Measurements from ENCODE around the gene DNASE1L1. TPM values are rescaled to one million over a fixed set of nuclear protein-coding genes. Genes with fewer than 3 reads are reported as not detected.

The DNASE1L1 gene
- total RNA-seq (2016; rRNA removed; fragmentation: Illumina TruSeq; extraction: Trizol) (4.6 and 4.7 TPM in 2 replicates), polyA plus RNA-seq (2011; rRNA removed) (12.3 and 16.5 TPM in 2 replicates), polyA minus RNA-seq (2011; rRNA and poly(A)+ RNA removed; ENCODE audit: low replicate concordance) (24.1 and 42.4 TPM in 2 replicates), Bru-seq, nascent RNA (percentile 42 among the genes with signal in this experiment), BruChase-seq, experiment 1, labeled RNA remaining after a 6-hour chase (percentile 42 among the genes with signal in this experiment), BruChase-seq, experiment 2, labeled RNA remaining after a 2-hour chase (percentile 41 among the genes with signal in this experiment)
- total RNA-seq (2016; cell fraction: cytosol; rRNA removed; fragmentation: Illumina TruSeq; extraction: Trizol; ENCODE audit: low read depth): 3.2 and 3.4 TPM in 2 replicates
- 3.9 and 5.0 TPM in 2 replicates for total RNA-seq (2016; cell fraction: insoluble cytoplasmic fraction; rRNA removed; fragmentation: Illumina TruSeq; extraction: Trizol)
- total RNA-seq (2016; cell fraction: membrane; rRNA removed; fragmentation: Illumina TruSeq; extraction: Trizol): 8.0 and 8.2 TPM in 2 replicates
- 5.1 and 5.8 TPM in 2 replicates for total RNA-seq (2016; cell fraction: nucleus; rRNA removed; fragmentation: Illumina TruSeq; extraction: Trizol)
- polyA plus RNA-seq (2011; cell fraction: cytosol; rRNA removed): 13.3 and 15.2 TPM in 2 replicates
- polyA plus RNA-seq (2011; cell fraction: nucleus; rRNA removed): 17.5 and 18.0 TPM in 2 replicates
- polyA plus RNA-seq (2012): 8.0 and 11.7 TPM in 2 replicates
- polyA plus RNA-seq (2016; cell fraction: cytosol; fragmentation: Illumina TruSeq; extraction: Trizol; ENCODE audit: low read depth): 4.0 and 4.8 TPM in 2 replicates
- polyA plus RNA-seq (2016; cell fraction: insoluble cytoplasmic fraction; fragmentation: Illumina TruSeq; extraction: Trizol; ENCODE audit: low read depth): 4.8 and 4.9 TPM in 2 replicates
- polyA plus RNA-seq (2016; cell fraction: membrane; fragmentation: Illumina TruSeq; extraction: Trizol; ENCODE audit: low read depth): 9.1 and 9.5 TPM in 2 replicates
- 5.5 and 8.8 TPM in 2 replicates for polyA plus RNA-seq (2016; cell fraction: nucleus; fragmentation: Illumina TruSeq; extraction: Trizol; ENCODE audit: insufficient read depth, low read depth)
- 5.9 and 6.7 TPM in 2 replicates for polyA minus RNA-seq (2011; cell fraction: cytosol; rRNA and poly(A)+ RNA removed)
- 4.2 and 5.0 TPM in 2 replicates for polyA minus RNA-seq (2011; cell fraction: nucleus; rRNA and poly(A)+ RNA removed)
- long read RNA-seq, experiment 1, transcript DNASE1L1-205 (10 exons, 3,008 nt): major isoform, 5 of 14 reads
- long read RNA-seq, experiment 1, transcript DNASE1L1-203 (8 exons, 2,110 nt): major isoform, 5 of 14 reads
- long read RNA-seq, experiment 1, partial matches to known transcripts: 1 of 14 reads
- long read RNA-seq, experiment 1, other reads (novel, unspliced or antisense): 3 of 14 reads
- long read RNA-seq, experiment 2, transcript DNASE1L1-203 (8 exons, 2,110 nt): major isoform, 6 of 22 reads
- long read RNA-seq, experiment 2, partial matches to known transcripts: 2 of 22 reads
- long read RNA-seq, experiment 2, other reads (novel, unspliced or antisense): 9 of 22 reads

- peak within 1 kb of the TSS; percentile 43 to 74 (median 53) for H3K4me3 ChIP-seq (replicated peaks in 1 of 3; ENCODE audit: insufficient read depth in 1 of 3, low read depth in 2 of 3, low read length in 3 of 3)
- BruUV-seq (replicated peaks): no TSS peak
- ATAC-seq (peak; percentile 91), FAIRE-seq (peak; percentile 85), DNase-seq (ENCODE audit: low spot score) (peak; percentile 83)
- ChIA-PET POLR2A (interaction anchor here (1.0 to 4.9 kb wide), 6 partner anchors 10 to 133 kb away, joined by 3 to 75 read pairs (median 5); partner anchors contain the start of genes ATP6AP1, RPL10 and SLC10A3), CTCF (ENCODE audit: low intra/inter-chr PET ratio, low total read pairs) (no interaction called here)
- peak within 1 kb of the TSS; percentile 52 for H3K27ac ChIP-seq (ENCODE audit: extremely low read length, insufficient read depth, low read length)
- H3K36me3 ChIP-seq (replicated peaks in 1 of 2; ENCODE audit: control insufficient read depth in 1 of 2, insufficient read depth in 2 of 2, low read length in 2 of 2): 0 out of 5 replicates have a peak, but pooled peaks cover 0 to 4% of the 10 kb centered on the region in 2 experiments
- H3K9me3 ChIP-seq (ENCODE audit: low read length): no peaks in the 10 kb centered on the region
- no peaks in the 10 kb centered on the region for H3K79me2 ChIP-seq (ENCODE audit: insufficient read depth, low read length)
- no peaks in the 10 kb centered on the region for H4K20me1 ChIP-seq (ENCODE audit: insufficient read depth, low read length)
- WGBS (ENCODE audit: low lambda C conversion rate): 36% methylated on average over 3 of the region's 26 CpGs
- peak within 1 kb of the TSS; percentile 75 for H3K9ac ChIP-seq (ENCODE audit: insufficient read depth, low read depth, low read length)
- peaks cover 25% of the 10 kb centered on the region for H3K4me1 ChIP-seq (ENCODE audit: insufficient read depth, low read length)
- intact Hi-C loops (cut with micrococcal nuclease; ENCODE audit: unreplicated experiment) (no loop called here), in situ Hi-C loops (cut with HindIII; ENCODE audit: extremely low pct_ligation_motif_present, low pct_unique_long_range_greater_than_20kb) (loop anchor here (25.0 kb wide), 1 partner anchor 128 kb away; the partner anchor contains the start of genes G6PD and IKBKG)
- no peaks in the 10 kb centered on the region for H3K27me3 ChIP-seq (ENCODE audit: control insufficient read depth in 1 of 2, insufficient read depth in 2 of 2, low read length in 2 of 2)
- H3K4me2 ChIP-seq (ENCODE audit: low read depth, low read length): peak within 1 kb of the TSS; percentile 84
- H2AFZ ChIP-seq (ENCODE audit: low read length): no peak within 1 kb of the TSS
- TF ChIP-seq ZNF121 (CRISPR knock-in tag; IDR thresholded peaks at IDR 0.05) (peak; percentile 23; the same call in 1 of the 2 replicates), GFI1 (CRISPR knock-in tag; IDR thresholded peaks at IDR 0.05; ENCODE audit: borderline replicate concordance) (no peak), E2F5 (CRISPR knock-in tag; conservative IDR thresholded peaks at IDR 0.05) (no peak), CEBPB (IDR thresholded peaks at IDR 0.05; ENCODE audit: borderline replicate concordance, low read depth, low read length) (no peak), ZNF18 (CRISPR knock-in tag; IDR thresholded peaks at IDR 0.05; ENCODE audit: insufficient replicate concordance) (peak; percentile 32), PHF8 (CRISPR knock-in tag; IDR thresholded peaks at IDR 0.05) (peak; percentile 25; the same call in 1 of the 2 replicates), GABPB1 (CRISPR knock-in tag; IDR thresholded peaks at IDR 0.05) (peak; percentile 50; the same call in 1 of the 2 replicates), EHMT2 (IDR thresholded peaks at IDR 0.05; ENCODE audit: borderline replicate concordance, low read depth, low read length) (no peak), ZNF501 (CRISPR knock-in tag; IDR thresholded peaks at IDR 0.05) (0 out of 2 replicates have a peak, but pooled peaks have one; percentile 55)
Observed at GRCh38 chrX:154409222-154409871, at the start of gene DNASE1L1. TSS of gene DNASE1L1 (minus strand) at chrX:154409254. CDS start at chrX:154405568, 3,686 bp downstream.

Measured in HepG2 (cell line).